Endothelial cell of umbilical vein (primary cell): ENCODE results near the gene BMP2K.
"Not testable (repeated sequence)": the region's sequence is repeated elsewhere in the genome, so short reads cannot be mapped to it uniquely, and the experiment has no call there.

ENCODE experiments used
- EZH2 ChIP-seq: IDR thresholded peaks from 2 replicates; pipeline ENCODE4 v1.6.1; 2012; ENCODE audit warnings: borderline replicate concordance, low read depth, mild to moderate bottlenecking, moderate library complexity, low read length, inconsistent platforms; ENCODE audit not compliant: severe bottlenecking
- POLR2A ChIP-seq: IDR thresholded peaks from 2 replicates; pipeline ENCODE4 v1.6.1; 2012; ENCODE audit warnings: low read depth, mild to moderate bottlenecking, control low read depth, low read length
- TF ChIP-seq, protein P1 (sequence below), 2 donors: IDR thresholded peaks; 1 replicate in 1 of 2; 2 replicates in 1 of 2; pipeline ENCODE4 v1.5.1; 2011; ENCODE audit warnings: low read length in 2 of 2, mild to moderate bottlenecking in 2 of 2, moderate library complexity in 2 of 2, control low read depth in 1 of 2, inconsistent platforms in 1 of 2, low read depth in 1 of 2; ENCODE audit not compliant: insufficient read depth in 1 of 2; ENCODE audit errors: extremely low read depth in 1 of 2

DNA sequence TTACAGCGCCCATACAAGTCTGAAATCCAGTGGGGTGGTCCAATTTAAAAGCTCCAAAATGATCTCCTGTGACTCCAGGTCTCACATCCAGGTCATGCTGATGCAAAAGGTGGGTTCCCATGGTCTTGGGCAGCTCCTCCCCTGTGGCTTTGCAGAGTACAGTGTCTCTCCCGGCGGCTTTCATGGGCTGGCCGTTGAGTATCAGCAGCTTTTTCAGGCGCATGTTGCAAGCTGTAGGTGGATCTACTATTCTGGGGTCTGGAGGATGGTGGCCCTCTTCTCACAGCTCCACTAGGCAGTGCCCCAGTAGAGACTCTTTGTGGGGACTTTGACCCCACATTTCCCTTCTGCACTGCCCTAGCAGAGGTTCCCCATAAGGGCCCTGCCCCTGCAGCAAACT is 92.6 kb downstream of the BMP2K start:
- TF ChIP-seq, protein P1, sequence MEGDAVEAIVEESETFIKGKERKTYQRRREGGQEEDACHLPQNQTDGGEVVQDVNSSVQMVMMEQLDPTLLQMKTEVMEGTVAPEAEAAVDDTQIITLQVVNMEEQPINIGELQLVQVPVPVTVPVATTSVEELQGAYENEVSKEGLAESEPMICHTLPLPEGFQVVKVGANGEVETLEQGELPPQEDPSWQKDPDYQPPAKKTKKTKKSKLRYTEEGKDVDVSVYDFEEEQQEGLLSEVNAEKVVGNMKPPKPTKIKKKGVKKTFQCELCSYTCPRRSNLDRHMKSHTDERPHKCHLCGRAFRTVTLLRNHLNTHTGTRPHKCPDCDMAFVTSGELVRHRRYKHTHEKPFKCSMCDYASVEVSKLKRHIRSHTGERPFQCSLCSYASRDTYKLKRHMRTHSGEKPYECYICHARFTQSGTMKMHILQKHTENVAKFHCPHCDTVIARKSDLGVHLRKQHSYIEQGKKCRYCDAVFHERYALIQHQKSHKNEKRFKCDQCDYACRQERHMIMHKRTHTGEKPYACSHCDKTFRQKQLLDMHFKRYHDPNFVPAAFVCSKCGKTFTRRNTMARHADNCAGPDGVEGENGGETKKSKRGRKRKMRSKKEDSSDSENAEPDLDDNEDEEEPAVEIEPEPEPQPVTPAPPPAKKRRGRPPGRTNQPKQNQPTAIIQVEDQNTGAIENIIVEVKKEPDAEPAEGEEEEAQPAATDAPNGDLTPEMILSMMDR (IDR thresholded peaks at IDR 0.05; ENCODE audit: extremely low read depth in 1 of 2, insufficient read depth in 1 of 2, low read depth in 1 of 2, low read length in 2 of 2) = not testable (repeated sequence)
- TF ChIP-seq POLR2A, EZH2: not testable (repeated sequence)
